Prostate gland (tissue), 2 donors: ENCODE results near the gene UFD1. TPM values are rescaled to one million over a fixed set of nuclear protein-coding genes. Genes with fewer than 3 reads are reported as not detected.

Experiments used
- DNase-seq: peaks from one replicate; pipeline ENCODE4 v3.0.0-alpha.2; 2019; ENCODE audit warnings: low spot score
- H3K27ac ChIP-seq, 2 donors: fragments of 200-600 bp; sonication (generic); 2 replicates each; pipeline ENCODE4 v1.5.1; 2017 to 2019
- H3K27me3 ChIP-seq: fragments of 200-600 bp; sonication (generic); replicated peaks from 2 replicates; pipeline ENCODE4 v1.5.1; 2019; ENCODE audit not compliant: insufficient read depth
- H3K36me3 ChIP-seq, 2 donors: fragments of 200-600 bp; sonication (generic); 1 replicate in 1 of 2; 2 replicates in 1 of 2; pipeline versions ENCODE4 v1.5.1 to v1.8.1; 2017 to 2019
- H3K4me1 ChIP-seq: fragments of 200-600 bp; sonication (generic); replicated peaks from 2 replicates; pipeline ENCODE4 v1.5.1; 2019
- H3K4me3 ChIP-seq, 2 donors: fragments of 200-600 bp; sonication (generic); 2 replicates each; pipeline ENCODE4 v1.5.1; 2017 to 2019
- H3K9me3 ChIP-seq: fragments of 200-600 bp; sonication (generic); 2 replicates; pipeline ENCODE4 v1.5.1; 2017
- POLR2A ChIP-seq: fragments of 450-650 bp; IDR thresholded peaks from one replicate; pipeline ENCODE4 v1.6.1; 2016; ENCODE audit warnings: antibody characterized with exemption, mild to moderate bottlenecking
- POLR2AphosphoS5 ChIP-seq: sonication (generic); formaldehyde crosslinking; IDR thresholded peaks from one replicate; pipeline ENCODE4 v1.6.1; 2017; ENCODE audit warnings: antibody characterized with exemption
- WGBS: methylation state at CpG from one replicate; pipeline ENCODE4 v1.1.5; 2018; 5-methylcytosine and 5-hydroxymethylcytosine counted together
- intact Hi-C: fragments of 100-400 bp; cut with DNase I; formaldehyde crosslinking; loops from one replicate; pipeline ENCODE4 v1.14.2; 2022
- total RNA-seq, 2 donors: library from RNA; depleted of rRNA; stranded (reverse); fragments of >200 nt; gene quantifications; one replicate each; pipeline ENCODE4 v1.1.0, GENCODE V29; 2016
- TF ChIP-seq, protein P1 (sequence below), 4 experiments: fragments of 200-600 bp in 2 of 4; fragments of 450-650 bp in 2 of 4; sonication (generic) in 2 of 4; IDR thresholded peaks; 1 replicate in 3 of 4; 2 replicates in 1 of 4; pipeline ENCODE4 v1.5.1; 2016 to 2019; ENCODE audit warnings: antibody characterized with exemption in 4 of 4, mild to moderate bottlenecking in 2 of 4, moderate library complexity in 2 of 4

UFD1 gene
- total RNA-seq, 2 donors from 2014 or later: 29.9 to 38.2 TPM

GRCh38 chr22:19404676-19405075 lies 74.3 kb downstream of the UFD1 start:
- Histone ChIP-seq H3K27ac (no peak overlapping the region), H3K9me3 (no peaks in the 10 kb centered on the region), H3K4me1 (peaks cover 5% of the 10 kb centered on the region), H3K27me3 (no peaks in the 10 kb centered on the region), H3K36me3 (no peaks in the 10 kb centered on the region), H3K4me3 (no peak overlapping the region)
- intact Hi-C loops: no loop called here
- WGBS: 98% methylated on average over 3 of the region's 3 CpGs
- TF ChIP-seq POLR2AphosphoS5 (no peak), POLR2A (no peak)
- TF ChIP-seq, protein P1, sequence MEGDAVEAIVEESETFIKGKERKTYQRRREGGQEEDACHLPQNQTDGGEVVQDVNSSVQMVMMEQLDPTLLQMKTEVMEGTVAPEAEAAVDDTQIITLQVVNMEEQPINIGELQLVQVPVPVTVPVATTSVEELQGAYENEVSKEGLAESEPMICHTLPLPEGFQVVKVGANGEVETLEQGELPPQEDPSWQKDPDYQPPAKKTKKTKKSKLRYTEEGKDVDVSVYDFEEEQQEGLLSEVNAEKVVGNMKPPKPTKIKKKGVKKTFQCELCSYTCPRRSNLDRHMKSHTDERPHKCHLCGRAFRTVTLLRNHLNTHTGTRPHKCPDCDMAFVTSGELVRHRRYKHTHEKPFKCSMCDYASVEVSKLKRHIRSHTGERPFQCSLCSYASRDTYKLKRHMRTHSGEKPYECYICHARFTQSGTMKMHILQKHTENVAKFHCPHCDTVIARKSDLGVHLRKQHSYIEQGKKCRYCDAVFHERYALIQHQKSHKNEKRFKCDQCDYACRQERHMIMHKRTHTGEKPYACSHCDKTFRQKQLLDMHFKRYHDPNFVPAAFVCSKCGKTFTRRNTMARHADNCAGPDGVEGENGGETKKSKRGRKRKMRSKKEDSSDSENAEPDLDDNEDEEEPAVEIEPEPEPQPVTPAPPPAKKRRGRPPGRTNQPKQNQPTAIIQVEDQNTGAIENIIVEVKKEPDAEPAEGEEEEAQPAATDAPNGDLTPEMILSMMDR (IDR thresholded peaks at IDR 0.05): no peak
- no peak for DNase-seq

DNA sequence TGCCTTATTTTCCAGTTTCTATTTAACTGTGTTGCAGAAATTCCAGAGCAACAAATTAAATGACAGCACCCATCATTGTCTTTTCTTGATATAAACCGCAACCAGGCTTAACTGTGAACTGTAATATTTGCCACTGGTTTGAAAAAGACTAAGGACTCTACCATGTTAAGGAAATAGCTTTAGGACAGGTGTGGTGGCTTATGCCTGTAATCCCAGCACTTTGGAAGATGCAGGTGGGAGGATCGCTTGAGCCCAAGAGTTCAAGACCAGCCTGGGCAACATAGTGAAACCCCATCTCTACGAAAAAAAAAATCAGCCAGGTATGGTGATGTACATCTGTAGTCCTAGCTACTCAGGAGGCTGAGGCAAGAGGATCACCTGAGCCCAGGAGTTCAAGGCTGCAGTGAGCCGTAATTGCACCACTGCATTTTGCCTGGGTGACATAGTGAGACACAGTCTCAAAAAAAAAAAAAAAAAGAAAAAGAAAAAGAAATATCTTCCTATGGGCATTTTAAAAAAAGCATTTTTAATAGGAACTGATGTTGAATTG lies 76.3 kb downstream of the UFD1 start:
- Histone ChIP-seq H3K27me3 (no peaks in the 10 kb centered on the region), H3K9me3 (no peaks in the 10 kb centered on the region), H3K27ac (no peak overlapping the region), H3K36me3 (no peaks in the 10 kb centered on the region), H3K4me3 (no peak overlapping the region), H3K4me1 (no peaks in the 10 kb centered on the region)
- intact Hi-C loops: no loop called here
- TF ChIP-seq POLR2AphosphoS5 (no peak), POLR2A (no peak)
- TF ChIP-seq, protein P1 (IDR thresholded peaks at IDR 0.05): no peak
- no peak for DNase-seq
- 97% methylated on average over 4 of the region's 4 CpGs for WGBS

DNA sequence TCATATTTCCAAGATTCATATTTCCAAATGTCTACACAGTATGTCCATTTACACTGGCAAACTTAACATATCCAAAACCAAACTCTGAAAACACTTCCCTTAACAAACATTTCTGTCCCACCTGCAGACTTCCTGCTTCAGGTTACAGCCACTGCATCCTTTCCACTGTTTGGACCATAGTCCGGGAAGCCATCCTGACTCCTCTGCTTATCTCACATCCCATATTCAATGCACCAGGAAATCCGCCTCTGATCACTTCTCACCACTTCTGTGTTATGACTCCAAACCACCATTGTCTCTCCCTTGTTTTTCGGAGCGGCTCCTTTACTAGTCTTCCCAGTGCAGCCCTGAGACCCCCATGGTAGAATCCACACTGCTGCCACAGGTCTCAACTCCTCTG lies 77.5 kb downstream of the UFD1 start:
- no peak for DNase-seq
- 97% methylated on average over 4 of the region's 4 CpGs for WGBS
- Histone ChIP-seq H3K4me3 (no peak overlapping the region), H3K36me3 (peaks cover 0 to 6% of the 10 kb centered on the region in 2 donors), H3K27me3 (no peaks in the 10 kb centered on the region), H3K27ac (no peak overlapping the region), H3K4me1 (no peaks in the 10 kb centered on the region), H3K9me3 (no peaks in the 10 kb centered on the region)
- TF ChIP-seq, protein P1 (IDR thresholded peaks at IDR 0.05): no peak
- TF ChIP-seq POLR2A (no peak), POLR2AphosphoS5 (no peak)
- intact Hi-C loops: no loop called here

GRCh38 chr22:19400881-19401280 lies 78.1 kb downstream of the UFD1 start:
- no peak overlapping the region for H3K4me3 ChIP-seq
- H3K36me3 ChIP-seq: peaks cover 0 to 8% of the 10 kb centered on the region in 2 donors
- no peaks in the 10 kb centered on the region for H3K27me3 ChIP-seq
- H3K9me3 ChIP-seq: no peaks in the 10 kb centered on the region
- WGBS: 96% methylated on average over 6 of the region's 6 CpGs
- H3K4me1 ChIP-seq: no peaks in the 10 kb centered on the region
- no peak for DNase-seq
- TF ChIP-seq, protein P1 (IDR thresholded peaks at IDR 0.05): no peak
- TF ChIP-seq POLR2A (no peak), POLR2AphosphoS5 (no peak)
- intact Hi-C loops: no loop called here
- H3K27ac ChIP-seq: no peak overlapping the region

Other genes with a start within 250 kb of the UFD1 start
- 10 to 100 TPM; 12.1 to 26.2 TPM for gene CLTCL1, start 187.5 kb downstream of the UFD1 start, total RNA-seq
- 10 to 100 TPM; 15.3 to 21.8 TPM for gene HIRA, start 47.5 kb downstream of the UFD1 start, total RNA-seq
- gene MRPL40, start 46.6 kb downstream of the UFD1 start, total RNA-seq: 10 to 100 TPM; 28.6 to 54.3 TPM
- gene C22orf39, start 31.5 kb downstream of the UFD1 start, total RNA-seq: 10 to 100 TPM; 57.4 to 85.8 TPM
- 10 to 100 TPM in 1 of 2 donors, 1 to 10 TPM in 1; 2.0 to 11.5 TPM for gene CDC45, start 727 bp upstream of the UFD1 start, total RNA-seq
- 10 to 100 TPM; 31.9 to 46.9 TPM for gene CLDN5, start 45.2 kb upstream of the UFD1 start, total RNA-seq
- 10 to 100 TPM; 17.1 to 96.2 TPM for gene SEPTIN5, start 235.3 kb upstream of the UFD1 start, total RNA-seq
- gene GP1BB, start 244.3 kb upstream of the UFD1 start, total RNA-seq: 10 to 100 TPM in 1 of 2 donors, 1 to 10 TPM in 1; 6.8 to 60.3 TPM